ENCODE data around the gene DYNLT1.

Gene DYNLT1

DNA sequence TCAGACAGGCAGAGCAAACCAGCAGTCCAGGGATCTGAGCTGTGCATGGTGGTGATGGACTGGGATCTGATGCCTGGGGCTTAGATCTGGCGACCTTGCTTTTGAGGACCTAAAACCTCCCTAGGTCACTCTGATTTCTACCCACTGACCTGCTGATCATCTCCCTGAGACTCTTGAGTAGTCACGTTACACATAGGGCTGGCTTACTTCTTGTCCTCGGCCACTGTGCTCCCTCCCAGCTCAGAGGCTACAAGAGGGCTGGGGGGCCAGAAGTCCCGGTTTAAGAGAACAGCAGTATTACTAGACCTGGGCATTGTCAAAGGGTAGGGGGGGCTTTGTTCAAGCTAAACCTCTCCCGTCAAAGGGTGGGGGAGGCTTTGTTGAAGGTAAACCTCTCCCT is 5.5 kb downstream of the DYNLT1 start:
- TF ChIP-seq, protein P1, sequence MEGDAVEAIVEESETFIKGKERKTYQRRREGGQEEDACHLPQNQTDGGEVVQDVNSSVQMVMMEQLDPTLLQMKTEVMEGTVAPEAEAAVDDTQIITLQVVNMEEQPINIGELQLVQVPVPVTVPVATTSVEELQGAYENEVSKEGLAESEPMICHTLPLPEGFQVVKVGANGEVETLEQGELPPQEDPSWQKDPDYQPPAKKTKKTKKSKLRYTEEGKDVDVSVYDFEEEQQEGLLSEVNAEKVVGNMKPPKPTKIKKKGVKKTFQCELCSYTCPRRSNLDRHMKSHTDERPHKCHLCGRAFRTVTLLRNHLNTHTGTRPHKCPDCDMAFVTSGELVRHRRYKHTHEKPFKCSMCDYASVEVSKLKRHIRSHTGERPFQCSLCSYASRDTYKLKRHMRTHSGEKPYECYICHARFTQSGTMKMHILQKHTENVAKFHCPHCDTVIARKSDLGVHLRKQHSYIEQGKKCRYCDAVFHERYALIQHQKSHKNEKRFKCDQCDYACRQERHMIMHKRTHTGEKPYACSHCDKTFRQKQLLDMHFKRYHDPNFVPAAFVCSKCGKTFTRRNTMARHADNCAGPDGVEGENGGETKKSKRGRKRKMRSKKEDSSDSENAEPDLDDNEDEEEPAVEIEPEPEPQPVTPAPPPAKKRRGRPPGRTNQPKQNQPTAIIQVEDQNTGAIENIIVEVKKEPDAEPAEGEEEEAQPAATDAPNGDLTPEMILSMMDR (IDR thresholded peaks at IDR 0.05): no peak
- H3K9me3 Mint-ChIP-seq: no peaks in the 10 kb centered on the region
- DNase-seq: no peak
- H3K36me3 Mint-ChIP-seq (ENCODE audit: low read depth): peaks cover 74% of the 10 kb centered on the region
- no peaks in the 10 kb centered on the region for H3K27me3 Mint-ChIP-seq (ENCODE audit: low read depth, poor library complexity)
- H3K4me3 Mint-ChIP-seq: no peak overlapping the region
- peaks cover 58% of the 10 kb centered on the region for H3K4me1 Mint-ChIP-seq
- peak overlapping the region; percentile 38 for H3K27ac Mint-ChIP-seq

DNA sequence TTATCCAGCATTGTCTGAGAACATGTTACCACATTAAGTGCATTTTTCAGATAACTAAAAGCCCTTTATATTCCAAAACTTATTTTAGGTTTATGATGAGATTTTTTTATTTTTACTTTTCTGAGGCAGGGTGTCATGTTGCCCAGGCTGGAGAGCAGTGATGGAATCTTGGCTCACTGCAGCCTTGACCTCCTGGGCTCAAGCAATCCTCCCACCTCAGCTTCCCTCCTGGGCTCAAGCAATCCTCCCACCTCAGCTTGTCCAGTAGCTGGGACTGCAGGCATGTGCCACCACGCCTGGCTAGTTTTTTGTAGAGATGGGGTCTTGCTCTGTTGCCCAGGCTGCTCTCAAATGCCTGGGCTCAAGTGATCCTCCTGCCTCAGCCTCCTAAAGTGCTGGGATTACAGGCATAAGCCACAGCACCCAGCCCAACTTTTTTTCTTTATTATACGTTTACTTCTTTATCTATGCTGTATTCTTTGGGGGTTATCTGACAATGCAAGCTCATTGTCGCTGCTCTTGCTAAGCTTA is 6.2 kb downstream of the DYNLT1 start:
- DNase-seq: no peak
- no peaks in the 10 kb centered on the region for H3K9me3 Mint-ChIP-seq
- TF ChIP-seq, protein P1 (IDR thresholded peaks at IDR 0.05): no peak
- H3K36me3 Mint-ChIP-seq (ENCODE audit: low read depth): peaks cover 77% of the 10 kb centered on the region
- H3K4me3 Mint-ChIP-seq: no peak overlapping the region
- H3K4me1 Mint-ChIP-seq: peaks cover 53% of the 10 kb centered on the region
- H3K27me3 Mint-ChIP-seq (ENCODE audit: low read depth, poor library complexity): no peaks in the 10 kb centered on the region
- peak overlapping the region; percentile 38 for H3K27ac Mint-ChIP-seq

DNA sequence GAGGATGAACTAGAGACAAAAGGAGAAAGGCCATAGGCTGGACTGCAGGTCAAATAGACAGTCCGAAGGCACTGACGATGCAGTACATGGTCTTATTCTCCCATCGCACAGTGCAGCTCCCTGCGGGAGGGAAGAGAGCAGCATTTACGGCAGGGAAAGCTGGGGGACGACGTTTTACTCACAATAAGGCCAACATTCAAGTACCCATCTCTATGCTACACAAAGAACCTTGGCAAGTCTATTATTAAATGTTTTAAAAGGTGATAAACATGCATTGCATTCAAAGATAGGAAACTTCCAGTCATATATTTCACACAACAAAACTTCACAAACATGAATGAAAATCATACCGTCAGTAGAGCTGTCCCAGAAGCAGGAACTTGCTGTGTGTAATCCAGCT is 7.8 kb downstream of the DYNLT1 start:
- H3K27ac Mint-ChIP-seq: no peak overlapping the region
- peaks cover 38% of the 10 kb centered on the region for H3K4me1 Mint-ChIP-seq
- no peak overlapping the region for H3K4me3 Mint-ChIP-seq
- no peaks in the 10 kb centered on the region for H3K27me3 Mint-ChIP-seq (ENCODE audit: low read depth, poor library complexity)
- TF ChIP-seq, protein P1 (IDR thresholded peaks at IDR 0.05): no peak
- no peak for DNase-seq
- peaks cover 77% of the 10 kb centered on the region for H3K36me3 Mint-ChIP-seq (ENCODE audit: low read depth)
- H3K9me3 Mint-ChIP-seq: no peaks in the 10 kb centered on the region

DNA sequence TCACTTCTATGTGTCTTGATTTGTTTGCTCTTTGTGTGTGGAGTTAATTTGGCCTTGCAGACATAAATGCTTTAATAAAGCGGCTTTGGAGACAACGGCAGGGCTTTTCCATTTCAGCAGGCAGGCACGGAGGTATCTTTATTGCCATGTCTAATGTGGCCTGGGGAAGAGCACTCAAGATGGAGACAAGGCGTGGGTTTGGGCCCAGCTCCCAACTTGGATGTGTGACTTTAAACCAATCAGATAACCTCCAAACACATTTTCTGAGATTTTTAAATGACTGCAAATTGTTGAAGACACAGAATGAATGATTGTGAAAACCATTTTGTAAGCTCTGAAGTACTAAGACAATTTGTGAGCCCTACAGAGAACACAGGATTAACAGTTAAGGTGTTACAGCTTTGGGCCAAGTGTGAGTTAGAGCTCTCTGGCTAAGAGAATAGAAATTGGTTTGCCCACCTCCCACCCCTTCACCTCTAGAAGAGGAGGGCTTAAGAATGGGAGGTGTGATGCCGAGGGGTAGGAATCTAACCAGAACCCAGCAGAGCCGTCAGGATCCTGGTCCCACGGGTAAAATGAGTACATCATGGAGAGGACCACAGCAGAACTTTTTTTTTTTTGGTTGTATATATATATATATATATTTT is 9.0 kb downstream of the DYNLT1 start:
- Mint-ChIP-seq H3K4me1 (peaks cover 40% of the 10 kb centered on the region), H3K36me3 (ENCODE audit: low read depth) (peaks cover 78% of the 10 kb centered on the region), H3K27ac (peak overlapping the region; percentile 89), H3K9me3 (no peaks in the 10 kb centered on the region), H3K27me3 (ENCODE audit: low read depth, poor library complexity) (no peaks in the 10 kb centered on the region), H3K4me3 (no peak overlapping the region)
- DNase-seq: no peak
- TF ChIP-seq, protein P1 (IDR thresholded peaks at IDR 0.05): no peak

DNA sequence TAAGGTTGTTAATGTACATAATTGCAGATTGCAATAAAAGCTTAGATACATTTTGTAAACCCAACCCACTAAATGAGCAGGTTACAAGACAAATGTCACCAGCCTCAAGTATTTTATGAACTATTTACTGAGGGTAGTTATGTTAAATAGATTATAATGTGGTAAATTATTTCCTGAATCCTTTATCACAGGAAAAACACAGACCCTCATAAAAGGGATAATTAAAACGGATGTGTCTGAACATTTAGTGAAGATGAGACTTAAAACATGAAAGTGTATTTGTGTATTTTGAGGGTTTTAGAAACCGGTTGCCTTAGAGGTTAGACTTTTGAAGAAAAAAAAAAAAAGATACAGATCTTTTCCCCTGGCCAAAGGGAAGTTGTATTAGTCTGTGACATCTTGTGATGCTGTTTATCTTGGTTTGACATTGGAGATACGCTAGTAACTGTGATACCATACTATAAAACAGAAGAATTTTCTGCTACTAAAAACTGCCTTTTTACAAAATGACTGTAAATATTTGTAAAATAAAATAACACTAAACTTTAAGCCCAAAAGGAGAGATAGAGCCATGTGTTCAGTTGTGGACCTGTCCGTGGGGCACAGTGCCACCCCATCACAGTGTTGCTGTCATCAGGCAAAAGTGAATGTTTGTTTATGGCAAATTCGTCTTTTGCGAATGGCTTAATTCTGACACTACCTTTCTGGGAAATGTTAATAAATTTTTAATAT is 9.7 kb downstream of the DYNLT1 start:
- Mint-ChIP-seq H3K36me3 (ENCODE audit: low read depth) (peaks cover 74% of the 10 kb centered on the region), H3K27me3 (ENCODE audit: low read depth, poor library complexity) (no peaks in the 10 kb centered on the region), H3K27ac (peak overlapping the region; percentile 89), H3K9me3 (no peaks in the 10 kb centered on the region), H3K4me1 (peaks cover 36% of the 10 kb centered on the region), H3K4me3 (no peak overlapping the region)
- no peak for DNase-seq
- TF ChIP-seq, protein P1 (IDR thresholded peaks at IDR 0.05): no peak

Measured in nephron progenitor cell (in vitro differentiated cells).